CD4-positive, alpha-beta T cell (primary cell): ENCODE measurements around the gene CBFA2T3. TPM values are rescaled to one million over a fixed set of nuclear protein-coding genes. Genes with fewer than 3 reads are reported as not detected.
"Not testable (repeated sequence)": the region's sequence is repeated elsewhere in the genome, so short reads cannot be mapped to it uniquely, and the experiment has no call there.

Source experiments
- ATAC-seq: fragments of 200-7000 bp; cut with Tn5 transposase; one replicate; pipeline ENCODE4 v1.10.0; 2022; ENCODE audit warnings: mild to moderate bottlenecking; ENCODE audit not compliant: poor library complexity
- CTCF ChIA-PET: fragments of 350-600 bp; sonication (Branson Sonifier 250); formaldehyde crosslinking; loops from one replicate; lab custom pipeline; 2021; ENCODE audit warnings: antibody characterized with exemption, inconsistent platforms; lab: Charles Lee
- POLR2A ChIA-PET: fragments of 350-600 bp; sonication (Branson Sonifier 250); formaldehyde crosslinking; loops from one replicate; lab custom pipeline; 2021; ENCODE audit warnings: antibody characterized with exemption, inconsistent platforms; lab: Charles Lee
- DNase-seq, 14 experiments: peaks; one replicate each; pipeline ENCODE4 v3.0.0-alpha.2; 2013 to 2020; ENCODE audit warnings: mixed read lengths in 2 of 14
- H3K27ac ChIP-seq, 2 donors: one replicate each; pipeline versions ENCODE4 v1.5.1 to v1.7.0; 2013; ENCODE audit warnings: low read length in 2 of 2, low read depth in 1 of 2, mild to moderate bottlenecking in 1 of 2
- H3K27me3 ChIP-seq, 2 experiments: 1 replicate in 1 of 2; 2 replicates in 1 of 2; pipeline versions ENCODE4 v1.6.1 to v1.7.0; 2013; ENCODE audit warnings: low read length in 2 of 2, control low read depth in 1 of 2, mild to moderate bottlenecking in 1 of 2, moderate library complexity in 1 of 2; ENCODE audit not compliant: insufficient read depth in 2 of 2, control insufficient read depth in 1 of 2
- H3K36me3 ChIP-seq: one replicate; pipeline ENCODE4 v1.6.1; 2013; ENCODE audit warnings: low read length, control low read depth; ENCODE audit not compliant: insufficient read depth
- H3K4me1 ChIP-seq: one replicate; pipeline ENCODE4 v1.6.1; 2013; ENCODE audit warnings: low read length, control low read depth; ENCODE audit not compliant: insufficient read depth
- H3K4me3 ChIP-seq: one replicate; pipeline ENCODE4 v1.5.1; 2013; ENCODE audit warnings: mild to moderate bottlenecking, low read length, moderate library complexity
- H3K9me3 ChIP-seq, 2 experiments: 1 replicate in 1 of 2; 2 replicates in 1 of 2; pipeline versions ENCODE4 v1.6.1 to v1.7.0; 2013; ENCODE audit warnings: low read length in 2 of 2, mild to moderate bottlenecking in 2 of 2, control low read depth in 1 of 2, moderate library complexity in 1 of 2; ENCODE audit not compliant: control insufficient read depth in 1 of 2, insufficient read depth in 1 of 2
- H3K27ac Mint-ChIP-seq: one replicate; pipeline ENCODE4 v1.8.0; 2020; ENCODE audit warnings: mixed read lengths
- H3K27me3 Mint-ChIP-seq: one replicate; pipeline ENCODE4 v1.8.0; 2021; ENCODE audit warnings: mixed read lengths
- H3K36me3 Mint-ChIP-seq: one replicate; pipeline ENCODE4 v1.8.0; 2021; ENCODE audit warnings: low read depth, mixed read lengths
- H3K4me1 Mint-ChIP-seq: one replicate; pipeline ENCODE4 v1.8.0; 2021; ENCODE audit warnings: low read depth, mixed read lengths
- H3K4me3 Mint-ChIP-seq: one replicate; pipeline ENCODE4 v1.8.0; 2020; ENCODE audit warnings: mild to moderate bottlenecking, mixed read lengths
- H3K9me3 Mint-ChIP-seq: one replicate; pipeline ENCODE4 v1.8.0; 2020; ENCODE audit warnings: mixed read lengths
- CTCF ChIP-seq: fragments of 200-600 bp; IDR thresholded peaks from one replicate; pipeline ENCODE4 v1.8.0; 2022; ENCODE audit warnings: antibody characterized with exemption, mild to moderate bottlenecking
- intact Hi-C, 2 experiments: fragments of 100-400 bp; cut with DNase I in 1 of 2; cut with micrococcal nuclease in 1 of 2; formaldehyde crosslinking; loops; one replicate each; pipeline versions ENCODE4 v1.15.1 to v1.9.0; 2023 to 2025; cut with DNase I, micrococcal nuclease
- total RNA-seq, 174 experiments: library from RNA in 2 of 174; stranded (reverse) in 2 of 174; gene quantifications; one replicate each; pipeline ENCODE4 v1.2.3 and lab custom pipeline; 2021 to 2026

Gene CBFA2T3
- total RNA-seq, 2 experiments from 2014 or later, result 0.80 to 1.6 TPM

- no peak for ATAC-seq
- H3K9me3 Mint-ChIP-seq, result no peaks in the 10 kb centered on the region
- DNase-seq, result no peak
Observed at GRCh38 chr16:89019511-89019910, 42.5 kb upstream of the CBFA2T3 start.

GRCh38 chr16:89018282-89019158, 41.5 kb upstream of the CBFA2T3 start:
- no peak overlapping the region for H3K27ac Mint-ChIP-seq
- H3K4me3 ChIP-seq, result no peak overlapping the region
- no peaks in the 10 kb centered on the region for H3K36me3 Mint-ChIP-seq
- intact Hi-C loops, result no loop called here
- peaks cover 0 to 37% of the 10 kb centered on the region in 2 experiments for H3K9me3 ChIP-seq
- H3K4me1 ChIP-seq, result no peaks in the 10 kb centered on the region
- no peaks in the 10 kb centered on the region for H3K9me3 Mint-ChIP-seq
- ChIA-PET CTCF (no interaction called here), POLR2A (no interaction called here)
- DNase-seq, result no peak
- H3K27me3 Mint-ChIP-seq, result peaks cover 2% of the 10 kb centered on the region
- H3K36me3 ChIP-seq, result no peaks in the 10 kb centered on the region
- peaks cover 9 to 14% of the 10 kb centered on the region in 2 experiments for H3K27me3 ChIP-seq
- H3K4me1 Mint-ChIP-seq, result no peaks in the 10 kb centered on the region
- no peak for TF ChIP-seq CTCF
- no peak overlapping the region for H3K27ac ChIP-seq
- H3K4me3 Mint-ChIP-seq, result no peak overlapping the region
- ATAC-seq, result no peak

More at GRCh38 chr16:89019511-89019910, 42.5 kb upstream of the CBFA2T3 start:
- Mint-ChIP-seq H3K27ac (no peak overlapping the region), H3K27me3 (no peaks in the 10 kb centered on the region), H3K4me3 (no peak overlapping the region), H3K36me3 (no peaks in the 10 kb centered on the region), H3K4me1 (no peaks in the 10 kb centered on the region)
- CTCF ChIA-PET, result no interaction called here
- intact Hi-C loops, result no loop called here
- Histone ChIP-seq H3K9me3 (peaks cover 0 to 34% of the 10 kb centered on the region in 2 experiments), H3K27ac (no peak overlapping the region), H3K27me3 (peaks cover 3 to 10% of the 10 kb centered on the region in 2 experiments), H3K4me1 (no peaks in the 10 kb centered on the region), H3K36me3 (no peaks in the 10 kb centered on the region), H3K4me3 (no peak overlapping the region)
- POLR2A ChIA-PET, result no interaction called here
- no peak for TF ChIP-seq CTCF

- POLR2A ChIA-PET, result no interaction called here
- H3K4me1 Mint-ChIP-seq, result no peaks in the 10 kb centered on the region
- no peak overlapping the region for H3K4me3 Mint-ChIP-seq
- no peaks in the 10 kb centered on the region for H3K36me3 ChIP-seq
- no peak overlapping the region for H3K27ac ChIP-seq
- TF ChIP-seq CTCF, result no peak
- H3K27ac Mint-ChIP-seq, result no peak overlapping the region
- H3K27me3 ChIP-seq, result peaks cover 14 to 17% of the 10 kb centered on the region in 2 experiments
- DNase-seq (no peak), ATAC-seq (no peak)
- no peak overlapping the region for H3K4me3 ChIP-seq
- H3K9me3 ChIP-seq, result peaks cover 0 to 43% of the 10 kb centered on the region in 2 experiments
- H3K9me3 Mint-ChIP-seq, result no peaks in the 10 kb centered on the region
- CTCF ChIA-PET, result no interaction called here
- intact Hi-C loops, result no loop called here
- H3K36me3 Mint-ChIP-seq, result no peaks in the 10 kb centered on the region
- peaks cover 10% of the 10 kb centered on the region for H3K27me3 Mint-ChIP-seq
- no peaks in the 10 kb centered on the region for H3K4me1 ChIP-seq
Observed at GRCh38 chr16:89017543-89018281, 40.7 kb upstream of the CBFA2T3 start.

GRCh38 chr16:89016561-89016960, 39.6 kb upstream of the CBFA2T3 start:
- H3K4me3 ChIP-seq, DNase-seq, CTCF ChIA-PET, H3K36me3 ChIP-seq, H3K36me3 Mint-ChIP-seq, H3K27ac ChIP-seq, POLR2A ChIA-PET, intact Hi-C loops, H3K4me3 Mint-ChIP-seq, H3K4me1 Mint-ChIP-seq, H3K4me1 ChIP-seq, H3K27ac Mint-ChIP-seq, H3K9me3 Mint-ChIP-seq, ATAC-seq: not testable (repeated sequence)
- Histone ChIP-seq H3K9me3 (peaks cover 0 to 43% of the 10 kb centered on the region in 2 experiments), H3K27me3 (peaks cover 14 to 17% of the 10 kb centered on the region in 2 experiments)
- peaks cover 13% of the 10 kb centered on the region for H3K27me3 Mint-ChIP-seq
